Stomach (tissue), 4 donors: ENCODE measurements around the gene ACAT2.
A peak's percentile ranks its signal among the peaks of the same experiment; 100 is the strongest.
"Not testable (repeated sequence)": the region's sequence is repeated elsewhere in the genome, so short reads cannot be mapped to it uniquely, and the experiment has no call there.

Source experiments
- CTCF ChIP-seq, 7 experiments: fragments of 450-650 bp in 4 of 7; fragments of 200-600 bp in 3 of 7; sonication (generic) in 3 of 7; IDR thresholded peaks; one replicate each; pipeline ENCODE4 v1.5.1; 2016 to 2019; ENCODE audit warnings: antibody characterized with exemption in 7 of 7, control low read depth in 2 of 7, mild to moderate bottlenecking in 1 of 7
- EP300 ChIP-seq: sonication (generic); formaldehyde crosslinking; IDR thresholded peaks from one replicate; pipeline ENCODE4 v1.6.1; 2017; ENCODE audit warnings: antibody characterized with exemption
- POLR2AphosphoS5 ChIP-seq, 3 donors: sonication (generic); formaldehyde crosslinking; IDR thresholded peaks; one replicate each; pipeline ENCODE4 v1.6.1; 2016; ENCODE audit warnings: antibody characterized with exemption in 3 of 3

GRCh38 chr6:159816775-159817174, 54.9 kb downstream of the ACAT2 start:
- not testable (repeated sequence) for TF ChIP-seq CTCF (IDR thresholded peaks at IDR 0.05); EP300
- TF ChIP-seq POLR2AphosphoS5 (IDR thresholded peaks at IDR 0.05) = peak in 1 of 3 donors; percentile 34
